Nephron progenitor cell (in vitro differentiated cells): ENCODE data around the gene UFL1.
A peak's percentile ranks its signal among the peaks of the same experiment; 100 is the strongest.
"Not testable (repeated sequence)": the region's sequence is repeated elsewhere in the genome, so short reads cannot be mapped to it uniquely, and the experiment has no call there.

Experiments
- DNase-seq: peaks from one replicate; pipeline ENCODE4 v3.0.0; 2021
- H3K27ac Mint-ChIP-seq: 2 replicates; pipeline ENCODE4 v1.8.0; 2021; ENCODE audit warnings: mild to moderate bottlenecking, moderate library complexity, mixed read lengths
- H3K27me3 Mint-ChIP-seq: 2 replicates; pipeline ENCODE4 v1.8.0; 2021; ENCODE audit warnings: mild to moderate bottlenecking, low read depth, mixed read lengths; ENCODE audit not compliant: poor library complexity
- H3K36me3 Mint-ChIP-seq: 2 replicates; pipeline ENCODE4 v1.8.0; 2021; ENCODE audit warnings: low read depth, mixed read lengths
- H3K4me1 Mint-ChIP-seq: 2 replicates; pipeline ENCODE4 v1.8.0; 2021; ENCODE audit warnings: mixed read lengths
- H3K4me3 Mint-ChIP-seq: 2 replicates; pipeline ENCODE4 v1.8.0; 2021; ENCODE audit warnings: mild to moderate bottlenecking, moderate library complexity, mixed read lengths
- H3K9me3 Mint-ChIP-seq: 2 replicates; pipeline ENCODE4 v1.8.0; 2021; ENCODE audit warnings: mild to moderate bottlenecking, moderate library complexity, mixed read lengths
- CTCF ChIP-seq: fragments of 200-600 bp; sonication (generic); IDR thresholded peaks from 2 replicates; pipeline ENCODE4 v1.5.0; 2021; ENCODE audit warnings: antibody characterized with exemption

UFL1 gene

GRCh38 chr6:96554558-96554957 is 33.0 kb downstream of the UFL1 start:
- Mint-ChIP-seq H3K9me3 (no peaks in the 10 kb centered on the region), H3K4me1 (no peaks in the 10 kb centered on the region), H3K36me3 (peaks cover 56% of the 10 kb centered on the region), H3K27me3 (no peaks in the 10 kb centered on the region), H3K27ac (no peak overlapping the region), H3K4me3 (no peak overlapping the region)
- no peak for TF ChIP-seq CTCF
- no peak for DNase-seq

GRCh38 chr6:96559740-96560139 is 38.1 kb downstream of the UFL1 start:
- not testable (repeated sequence) for DNase-seq, H3K27ac Mint-ChIP-seq, H3K4me3 Mint-ChIP-seq, H3K9me3 Mint-ChIP-seq, H3K4me1 Mint-ChIP-seq, H3K27me3 Mint-ChIP-seq
- peaks cover 16% of the 10 kb centered on the region for H3K36me3 Mint-ChIP-seq

- no peak within 1 kb of the TSS for H3K4me3 Mint-ChIP-seq
- H3K36me3 Mint-ChIP-seq: no peaks in the 10 kb centered on the region
- no peak for TF ChIP-seq CTCF
- DNase-seq: no peak
- H3K4me1 Mint-ChIP-seq: no peaks in the 10 kb centered on the region
- H3K9me3 Mint-ChIP-seq: no peaks in the 10 kb centered on the region
- peak within 1 kb of the TSS; percentile 31 for H3K27ac Mint-ChIP-seq
- no peaks in the 10 kb centered on the region for H3K27me3 Mint-ChIP-seq
Observed at GRCh38 chr6:96562886-96563285, 41.3 kb downstream of the UFL1 start, which contains the start of gene FHL5. FHL5 (plus strand) TSS chr6:96563128; CDS start chr6:96603614, 40,486 bp downstream.

- no peaks in the 10 kb centered on the region for H3K9me3 Mint-ChIP-seq
- no peak for TF ChIP-seq CTCF
- DNase-seq: no peak
- no peaks in the 10 kb centered on the region for H3K27me3 Mint-ChIP-seq
- H3K4me3 Mint-ChIP-seq: no peak overlapping the region
- no peaks in the 10 kb centered on the region for H3K4me1 Mint-ChIP-seq
- H3K27ac Mint-ChIP-seq: no peak overlapping the region
- no peaks in the 10 kb centered on the region for H3K36me3 Mint-ChIP-seq
Observed at GRCh38 chr6:96563853-96564252, 42.2 kb downstream of the UFL1 start.

GRCh38 chr6:96570053-96570452 is 48.4 kb downstream of the UFL1 start:
- H3K27me3 Mint-ChIP-seq: no peaks in the 10 kb centered on the region
- no peak overlapping the region for H3K27ac Mint-ChIP-seq
- H3K9me3 Mint-ChIP-seq: peaks cover 26% of the 10 kb centered on the region
- no peak for DNase-seq
- no peak for TF ChIP-seq CTCF
- no peak overlapping the region for H3K4me3 Mint-ChIP-seq
- H3K4me1 Mint-ChIP-seq: no peaks in the 10 kb centered on the region
- peaks cover 5% of the 10 kb centered on the region for H3K36me3 Mint-ChIP-seq

- Mint-ChIP-seq H3K4me1 (no peaks in the 10 kb centered on the region), H3K27me3 (no peaks in the 10 kb centered on the region), H3K36me3 (peaks cover 5% of the 10 kb centered on the region), H3K27ac (no peak overlapping the region), H3K4me3 (no peak overlapping the region), H3K9me3 (peaks cover 26% of the 10 kb centered on the region)
- no peak for TF ChIP-seq CTCF
- no peak for DNase-seq
Observed at GRCh38 chr6:96571551-96571950, 49.9 kb downstream of the UFL1 start.
